Effector CD8-positive, alpha-beta T cell (primary cell): ENCODE measurements around the gene BTF3L4.
"Not testable (repeated sequence)": the region's sequence is repeated elsewhere in the genome, so short reads cannot be mapped to it uniquely, and the experiment has no call there.

Experiments used
- DNase-seq: peaks from one replicate; lab custom pipeline; 2025; lab: John Stamatoyannopoulos, UW

The BTF3L4 gene

GRCh38 chr1:52055066-52055865 is 829 bp upstream of the BTF3L4 start, which contains the start of gene TXNDC12:
TSS of gene TXNDC12 (minus strand) at chr1:52055191. CDS start at chr1:52055096, 95 bp downstream.
- DNase-seq = peak; percentile 56

GRCh38 chr1:52055866-52056162 is 281 bp upstream of the BTF3L4 start:
- no peak for DNase-seq

- no peak for DNase-seq
Observed at GRCh38 chr1:52056937-52057231, 789 bp downstream of the BTF3L4 start.

DNA sequence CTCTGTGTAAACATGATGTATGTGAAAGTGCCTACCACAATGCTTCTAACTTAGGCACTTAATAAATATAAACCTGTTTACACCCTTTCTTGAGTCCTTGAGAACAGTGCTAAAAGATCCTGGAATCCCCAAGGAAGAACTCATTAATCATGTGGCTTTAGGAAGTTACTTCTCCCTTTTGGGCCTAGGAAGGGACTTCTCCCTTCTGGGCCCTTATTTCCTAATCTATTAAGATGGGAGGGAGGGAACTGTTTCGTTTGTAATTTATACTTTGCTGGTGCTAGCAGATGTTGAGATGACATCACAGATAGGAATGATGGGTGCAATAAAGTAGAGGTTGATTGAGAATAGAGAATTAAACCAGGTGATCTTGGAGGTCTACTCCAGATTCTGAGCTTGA is 1.2 kb downstream of the BTF3L4 start:
- no peak for DNase-seq

DNA sequence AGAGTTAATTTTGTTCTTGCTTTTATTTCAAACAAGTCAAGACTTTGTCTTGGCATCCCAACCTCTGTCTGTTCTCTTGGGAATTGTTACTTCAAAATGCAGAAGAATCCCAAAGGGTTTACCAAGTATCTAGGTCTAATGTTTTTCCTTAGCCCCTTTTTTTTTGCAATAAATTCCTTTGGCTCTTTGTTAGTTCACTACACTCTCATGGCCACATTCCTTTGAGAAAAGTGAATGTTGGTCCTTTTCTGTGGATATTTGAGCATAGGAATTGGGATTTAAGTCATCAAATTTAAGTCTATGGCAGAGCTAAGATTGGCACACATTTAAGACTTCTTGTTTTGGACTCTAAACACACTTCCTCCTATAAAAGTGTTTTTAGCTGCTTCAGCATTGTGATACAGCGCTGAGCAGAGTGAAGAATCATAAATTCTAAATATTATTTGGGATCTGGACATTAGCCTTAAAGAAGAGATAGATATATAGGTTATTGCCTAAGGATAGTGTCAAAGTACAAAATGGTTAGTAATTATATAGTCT is 1.9 kb downstream of the BTF3L4 start:
- DNase-seq = no peak

DNA sequence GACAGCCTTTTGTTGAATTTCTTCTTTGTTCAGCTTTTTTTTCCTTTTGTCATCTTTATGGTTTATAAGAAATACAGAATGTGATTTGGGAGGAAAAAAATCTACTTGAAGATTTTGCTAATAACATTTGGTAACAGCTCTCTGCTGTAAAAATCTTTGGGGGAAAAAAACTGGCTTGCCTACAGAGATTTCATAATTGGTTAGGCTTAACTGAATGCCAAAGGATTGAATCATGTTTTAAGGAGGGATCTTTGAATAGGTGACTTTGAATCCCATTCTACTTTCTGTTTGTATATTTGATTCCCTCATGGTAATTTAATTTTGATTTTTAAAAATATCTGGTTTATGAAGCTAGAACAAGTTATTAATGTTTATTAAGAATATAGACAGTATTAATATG is 3.2 kb downstream of the BTF3L4 start:
- no peak for DNase-seq

- DNase-seq = no peak
Observed at GRCh38 chr1:52059888-52060287, 3.8 kb downstream of the BTF3L4 start.

- DNase-seq = no peak
Observed at GRCh38 chr1:52060822-52061221, 4.7 kb downstream of the BTF3L4 start.

DNA sequence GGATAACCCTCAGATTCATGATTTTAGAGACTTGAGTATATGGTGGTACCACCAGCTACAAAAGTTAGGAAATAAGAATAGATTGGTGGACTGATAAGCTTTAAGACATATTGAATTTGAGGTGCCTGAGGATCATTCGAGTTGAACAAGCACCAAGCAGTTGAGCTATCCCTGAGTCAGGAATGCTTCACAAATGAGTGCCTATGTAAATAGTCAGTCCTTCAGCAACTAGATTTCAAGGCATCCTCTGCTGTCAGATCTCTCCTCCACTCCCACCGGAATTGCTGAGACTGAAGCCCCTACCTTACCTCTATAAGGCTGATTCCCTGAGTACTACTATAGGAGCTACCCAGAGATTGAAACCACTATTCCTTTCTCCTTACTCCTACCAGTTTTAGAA is 7.1 kb downstream of the BTF3L4 start:
- no peak for DNase-seq

DNA sequence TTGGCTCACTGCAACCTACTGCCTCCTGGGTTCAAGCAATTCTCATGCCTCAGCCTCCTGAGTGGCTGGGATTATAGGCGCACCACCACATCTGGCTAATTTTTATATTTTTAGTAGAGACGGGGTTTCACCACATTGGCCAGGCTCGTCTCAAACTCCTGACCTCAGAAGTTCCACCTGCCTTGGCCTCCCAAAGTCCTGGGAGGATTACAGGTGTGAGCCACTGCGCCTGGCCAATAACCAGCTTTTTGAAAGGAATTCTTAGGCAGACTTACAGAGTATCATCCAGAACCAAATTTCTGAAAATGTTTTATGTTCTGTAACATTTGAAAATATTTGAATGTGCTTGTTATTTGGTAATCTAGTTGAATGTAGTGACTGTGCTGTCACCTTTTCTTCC is 14.6 kb downstream of the BTF3L4 start:
- DNase-seq = no peak

GRCh38 chr1:52072291-52072690 is 16.2 kb downstream of the BTF3L4 start:
- no peak for DNase-seq

- DNase-seq = not testable (repeated sequence)
Observed at GRCh38 chr1:52077277-52077676, 21.2 kb downstream of the BTF3L4 start.

- DNase-seq = no peak
Observed at GRCh38 chr1:52080014-52080415, 23.9 kb downstream of the BTF3L4 start.

DNA sequence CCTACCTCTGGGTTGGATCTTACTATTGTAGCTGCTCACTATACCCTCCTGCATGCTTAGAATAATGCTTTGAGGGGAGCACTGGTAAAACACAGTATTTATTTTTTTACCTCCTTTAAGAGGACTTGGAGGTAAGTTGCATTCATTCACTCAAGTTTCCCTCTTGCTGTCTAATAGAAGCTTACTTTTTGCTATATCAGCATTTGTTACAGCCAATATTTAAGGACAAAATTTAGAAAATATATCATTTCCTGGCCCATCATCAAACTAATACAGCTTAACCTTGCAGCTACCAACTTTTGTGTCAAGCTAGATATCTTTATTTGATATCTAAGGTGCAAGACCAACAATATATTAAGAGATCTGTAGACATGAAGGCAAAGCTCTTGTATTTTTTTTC is 31.8 kb downstream of the BTF3L4 start:
- not testable (repeated sequence) for DNase-seq

DNA sequence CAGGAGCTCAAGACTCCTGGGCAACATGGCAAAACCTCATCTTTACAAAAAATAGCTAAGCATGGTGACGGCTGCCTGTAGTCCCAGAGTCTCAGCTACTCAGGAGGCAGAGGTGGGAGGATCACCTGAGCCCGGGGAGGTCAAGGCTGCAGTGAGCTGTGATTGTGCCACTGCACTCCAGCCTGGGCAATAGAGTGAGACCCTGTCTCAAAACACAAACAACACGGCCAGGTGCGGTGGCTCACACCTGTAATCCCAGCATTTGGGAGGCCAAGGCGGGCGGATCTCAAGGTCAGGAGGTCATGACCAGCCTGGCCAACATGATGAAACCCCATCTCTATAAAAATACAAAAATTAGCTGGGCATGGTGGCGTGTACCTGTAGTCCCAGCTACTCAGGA is 38.2 kb downstream of the BTF3L4 start:
- not testable (repeated sequence) for DNase-seq

DNA sequence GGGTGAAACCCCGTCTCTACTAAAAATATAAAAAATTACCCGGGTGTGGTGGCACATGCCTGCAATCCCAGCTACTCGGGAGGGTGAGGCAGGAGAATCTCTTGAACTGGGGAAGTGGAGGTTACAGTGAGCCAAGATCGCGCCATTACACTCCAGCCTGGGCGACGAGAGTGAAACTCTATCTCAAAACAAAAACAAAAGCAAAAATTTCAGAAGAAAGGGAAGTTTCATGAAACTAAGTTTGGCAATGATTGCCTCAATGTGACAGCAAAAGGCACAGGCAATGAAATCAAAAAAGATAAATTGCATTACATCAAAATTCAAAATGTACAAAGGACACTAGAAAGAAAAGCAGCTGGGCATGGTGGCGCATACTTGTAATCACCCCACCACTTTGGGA is 40.1 kb downstream of the BTF3L4 start:
- no peak for DNase-seq

DNA sequence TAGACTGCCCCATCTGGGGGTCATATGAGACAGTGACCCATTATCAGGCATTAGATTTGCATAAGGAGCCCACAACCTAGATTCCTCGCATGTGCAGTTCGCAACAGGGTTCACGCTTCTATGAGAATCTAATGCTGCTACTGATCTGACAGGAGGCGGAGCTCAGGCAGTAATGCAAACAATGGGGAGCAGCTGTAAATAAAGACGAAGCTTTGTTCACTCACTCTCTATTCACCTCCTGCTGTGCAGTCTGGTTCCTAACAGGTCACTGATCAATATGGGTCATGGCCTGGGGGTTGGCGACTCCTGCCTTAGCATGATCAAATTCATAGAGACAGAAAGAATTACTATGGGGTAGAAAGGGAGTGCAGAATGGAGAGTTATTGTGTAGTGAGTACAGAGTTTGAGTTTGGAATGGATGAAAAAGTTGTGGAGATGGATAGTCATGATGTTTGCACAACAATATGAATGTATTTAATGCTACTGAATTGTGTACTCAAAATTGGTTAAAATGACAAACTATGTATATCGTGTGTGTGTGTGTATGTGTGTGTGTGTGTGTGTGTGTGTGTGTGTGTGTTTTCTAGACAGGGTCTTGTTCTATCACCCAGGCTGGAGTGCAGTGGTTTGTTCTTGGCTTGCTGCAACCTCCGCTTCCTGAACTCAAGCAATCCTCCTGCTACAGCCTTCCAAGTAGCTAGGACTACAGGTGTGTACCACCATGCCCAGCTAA is 42.2 kb downstream of the BTF3L4 start:
- no peak for DNase-seq

DNA sequence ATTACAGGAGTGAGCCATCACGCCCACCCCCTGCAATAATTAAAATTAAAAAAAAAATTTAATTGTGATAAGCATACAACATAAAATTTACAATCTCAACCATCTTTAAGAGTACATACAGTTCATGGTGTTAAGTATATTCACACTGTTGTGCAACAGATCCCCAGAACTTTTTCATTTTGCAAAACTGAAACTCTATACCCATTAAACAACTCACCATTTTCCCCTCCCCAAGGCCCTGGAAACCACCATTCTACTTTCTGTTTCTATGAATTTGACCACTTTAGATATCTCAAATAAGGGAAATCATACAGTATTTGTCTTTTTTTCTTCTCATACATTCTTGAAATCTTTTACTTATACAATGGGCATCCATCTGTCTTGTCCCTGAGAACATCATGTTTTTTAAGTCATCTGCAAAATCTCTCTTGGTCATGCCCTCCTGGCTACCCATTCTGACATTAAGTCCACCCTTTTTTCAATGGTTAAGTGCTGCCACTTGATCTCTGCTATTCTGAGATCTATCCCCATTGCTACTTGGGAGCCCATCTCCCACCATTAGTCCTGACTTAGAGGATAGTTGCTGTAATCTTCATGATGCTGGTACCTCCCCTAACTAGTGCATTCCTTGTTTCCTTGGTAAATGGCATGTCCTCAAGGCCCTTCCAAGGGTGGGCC is 46.4 kb downstream of the BTF3L4 start:
- DNase-seq = no peak

GRCh38 chr1:52111492-52111891 is 55.4 kb downstream of the BTF3L4 start:
- DNase-seq = no peak

DNA sequence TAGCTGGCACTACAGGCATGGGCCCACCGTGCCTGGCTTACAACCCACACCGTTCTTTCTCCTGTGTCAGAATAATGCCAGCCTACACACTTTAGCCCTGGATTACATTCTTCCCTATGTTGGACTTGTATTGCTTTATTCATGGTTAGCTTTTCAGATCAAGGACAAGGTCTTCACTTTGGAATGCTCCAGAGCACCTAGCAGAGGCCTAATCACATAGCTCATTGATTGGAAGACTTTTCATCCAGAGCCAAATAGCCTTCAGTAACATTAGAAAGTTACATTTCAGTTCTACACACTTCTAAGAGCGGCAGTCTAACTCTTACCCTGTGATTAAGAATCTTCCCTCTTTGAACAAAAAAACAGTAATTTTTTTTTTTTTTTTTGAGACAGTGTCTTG is 56.4 kb downstream of the BTF3L4 start:
- DNase-seq = no peak

DNA sequence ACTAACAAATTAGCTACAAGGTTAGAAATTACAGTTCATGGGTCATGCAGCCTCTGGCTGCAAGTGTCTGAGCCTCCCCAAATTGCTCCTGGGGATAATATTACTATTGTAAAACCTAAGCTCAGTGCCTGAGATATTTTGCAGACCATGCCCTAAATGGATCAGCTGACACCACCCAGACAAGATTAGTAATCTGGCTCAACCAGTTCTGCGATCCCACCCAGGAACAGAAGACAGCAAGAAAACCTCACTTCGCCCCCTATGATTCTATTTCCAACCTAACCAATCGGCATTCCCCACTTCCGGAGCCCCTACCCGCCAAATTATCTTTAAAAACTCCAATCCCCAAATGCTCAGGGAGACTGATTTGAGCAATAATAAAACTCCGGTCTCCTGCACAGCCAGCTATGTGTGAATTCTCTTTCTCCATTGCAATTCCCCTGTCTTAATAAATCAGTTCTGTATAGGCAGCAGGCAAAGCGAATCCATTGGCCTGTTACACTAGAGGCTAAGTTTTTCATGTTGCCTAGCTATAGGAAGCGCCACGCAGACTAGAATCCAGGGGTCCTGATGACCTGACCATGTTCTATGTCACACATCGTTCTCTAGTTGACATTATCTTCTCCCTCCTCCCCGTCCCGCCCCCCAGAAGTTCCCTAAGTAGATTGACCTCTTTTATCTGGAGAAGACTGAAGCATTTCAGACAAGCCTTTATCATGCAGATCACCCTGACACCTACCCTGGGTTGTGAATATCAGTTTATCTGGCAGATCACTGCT is 63.4 kb downstream of the BTF3L4 start:
- no peak for DNase-seq

DNA sequence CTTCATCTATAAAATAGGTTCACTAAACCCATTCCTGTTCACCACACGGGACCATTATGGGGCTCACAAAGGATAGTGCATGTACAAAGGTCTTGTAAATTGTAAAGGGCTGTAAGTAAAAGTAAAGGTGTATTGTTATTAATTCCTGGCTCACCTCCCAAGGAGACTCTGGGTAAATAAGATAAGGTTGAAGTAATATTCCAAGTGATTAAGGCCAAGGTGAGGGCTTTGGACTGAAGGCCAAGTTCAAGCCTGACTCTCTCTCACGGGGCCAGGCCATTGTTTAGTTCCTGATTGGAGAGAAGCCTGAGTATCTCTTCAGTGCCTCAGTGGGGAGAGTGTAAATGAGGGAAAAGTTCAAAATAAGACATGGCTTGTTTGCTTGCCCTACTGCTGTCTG is 66.3 kb downstream of the BTF3L4 start:
- no peak for DNase-seq
